WTC11 (cell line): ENCODE data around the gene NADK2. TPM values are rescaled to one million over a fixed set of nuclear protein-coding genes. Genes with fewer than 3 reads are reported as not detected.

Experiments used
- ATAC-seq: fragments of 200-7000 bp; cut with Tn5 transposase; 2 replicates; pipeline ENCODE4 v1.10.0; 2021; ENCODE audit warnings: mild to moderate bottlenecking, moderate library complexity
- CTCF ChIA-PET: fragments of 300-600 bp; sonication (Branson Sonifier 250); formaldehyde crosslinking; loops from one replicate; lab custom pipeline; 2021; ENCODE audit warnings: antibody characterized with exemption; lab: Charles Lee
- POLR2A ChIA-PET: fragments of 350-600 bp; sonication (Branson Sonifier 250); formaldehyde crosslinking; loops from one replicate; lab custom pipeline; 2021; ENCODE audit warnings: antibody characterized with exemption; lab: Charles Lee
- DNase-seq: peaks from one replicate; pipeline ENCODE4 v3.0.0; 2021; ENCODE audit warnings: low spot score
- H3K27ac Mint-ChIP-seq: 2 replicates; pipeline ENCODE4 v1.8.0; 2021; ENCODE audit warnings: mixed read lengths
- H3K27me3 Mint-ChIP-seq: 2 replicates; pipeline ENCODE4 v1.8.0; 2021; ENCODE audit warnings: low read depth, mild to moderate bottlenecking, moderate library complexity, mixed read lengths
- H3K36me3 Mint-ChIP-seq: 2 replicates; pipeline ENCODE4 v1.8.0; 2021; ENCODE audit warnings: mixed read lengths
- H3K4me1 Mint-ChIP-seq: 2 replicates; pipeline ENCODE4 v1.8.0; 2022; ENCODE audit warnings: mixed read lengths
- H3K4me3 Mint-ChIP-seq: 2 replicates; pipeline ENCODE4 v1.8.0; 2021; ENCODE audit warnings: mild to moderate bottlenecking, moderate library complexity, mixed read lengths
- H3K9me3 Mint-ChIP-seq: 2 replicates; pipeline ENCODE4 v1.8.0; 2021; ENCODE audit warnings: mixed read lengths
- CREM ChIP-seq: sonication (generic); formaldehyde crosslinking; IDR thresholded peaks from 2 replicates; pipeline ENCODE4 v1.8.1; 2022; ENCODE audit warnings: mild to moderate bottlenecking, missing genetic modification reagents, moderate library complexity
- HMGA2 ChIP-seq: fragments of 250-450 bp; sonication (Bioruptor Pico); IDR thresholded peaks from 2 replicates; pipeline ENCODE4 v1.4.0; 2021; ENCODE audit warnings: mild to moderate bottlenecking, moderate library complexity
- NFYB ChIP-seq: sonication (generic); formaldehyde crosslinking; conservative IDR thresholded peaks from 2 replicates; pipeline ENCODE4 v1.8.0; 2022; ENCODE audit warnings: low read depth, missing genetic modification reagents
- SP1 ChIP-seq: sonication (generic); formaldehyde crosslinking; conservative IDR thresholded peaks from 2 replicates; pipeline ENCODE4 v1.8.1; 2022; ENCODE audit warnings: missing genetic modification reagents
- TEAD1 ChIP-seq: sonication (generic); formaldehyde crosslinking; IDR thresholded peaks from 2 replicates; pipeline ENCODE4 v1.8.0; 2022; ENCODE audit warnings: mild to moderate bottlenecking, missing genetic modification reagents
- ZBTB21 ChIP-seq: sonication (generic); formaldehyde crosslinking; IDR thresholded peaks from 2 replicates; pipeline ENCODE4 v1.8.1; 2023; ENCODE audit warnings: mild to moderate bottlenecking, missing genetic modification reagents, borderline replicate concordance
- ZNF219 ChIP-seq: sonication (generic); formaldehyde crosslinking; IDR thresholded peaks from 2 replicates; pipeline ENCODE4 v1.8.0; 2023; ENCODE audit warnings: missing genetic modification reagents, mild to moderate bottlenecking, borderline replicate concordance
- ZNF317 ChIP-seq: sonication (generic); formaldehyde crosslinking; IDR thresholded peaks from 2 replicates; pipeline ENCODE4 v1.8.1; 2023; ENCODE audit warnings: low read depth, mild to moderate bottlenecking, moderate library complexity, missing genetic modification reagents, borderline replicate concordance
- total RNA-seq: library from RNA; stranded (reverse); gene quantifications from 3 replicates; pipeline ENCODE4 v1.2.3, GENCODE V29; 2021
- TF ChIP-seq, protein P1 (sequence below): sonication (generic); formaldehyde crosslinking; IDR thresholded peaks from 2 replicates; pipeline ENCODE4 v1.8.1; 2023; ENCODE audit warnings: mild to moderate bottlenecking, missing genetic modification reagents, moderate library complexity
- TF ChIP-seq, protein P2 (sequence below): sonication (generic); formaldehyde crosslinking; conservative IDR thresholded peaks from 2 replicates; pipeline ENCODE4 v1.8.1; 2022; ENCODE audit warnings: mild to moderate bottlenecking, missing genetic modification reagents
- TF ChIP-seq, protein P3 (sequence below): sonication (generic); formaldehyde crosslinking; IDR thresholded peaks from 2 replicates; pipeline ENCODE4 v1.8.0; 2022; ENCODE audit warnings: mild to moderate bottlenecking, missing genetic modification reagents
- TF ChIP-seq, protein P4 (sequence below): sonication (generic); formaldehyde crosslinking; IDR thresholded peaks from 2 replicates; pipeline ENCODE4 v1.8.1; 2022; ENCODE audit warnings: mild to moderate bottlenecking, moderate library complexity, missing genetic modification reagents
- TF ChIP-seq, protein P5 (sequence below): sonication (generic); formaldehyde crosslinking; IDR thresholded peaks from 2 replicates; pipeline ENCODE4 v1.8.0; 2023; ENCODE audit warnings: missing genetic modification reagents
- TF ChIP-seq, protein P6 (sequence below): sonication (generic); formaldehyde crosslinking; IDR thresholded peaks from 2 replicates; pipeline ENCODE4 v1.8.1; 2023; ENCODE audit warnings: mild to moderate bottlenecking, missing genetic modification reagents, moderate library complexity
- TF ChIP-seq, protein P7 (sequence below): sonication (generic); formaldehyde crosslinking; IDR thresholded peaks from 2 replicates; pipeline ENCODE4 v1.8.0; 2023; ENCODE audit warnings: mild to moderate bottlenecking, missing genetic modification reagents
- TF ChIP-seq, protein P8 (sequence below): sonication (generic); formaldehyde crosslinking; IDR thresholded peaks from 2 replicates; pipeline ENCODE4 v1.8.0; 2023; ENCODE audit warnings: missing genetic modification reagents, mild to moderate bottlenecking, borderline replicate concordance

NADK2 gene
- total RNA-seq, 1 experiment from 2014 or later, result 11.7 TPM

DNA sequence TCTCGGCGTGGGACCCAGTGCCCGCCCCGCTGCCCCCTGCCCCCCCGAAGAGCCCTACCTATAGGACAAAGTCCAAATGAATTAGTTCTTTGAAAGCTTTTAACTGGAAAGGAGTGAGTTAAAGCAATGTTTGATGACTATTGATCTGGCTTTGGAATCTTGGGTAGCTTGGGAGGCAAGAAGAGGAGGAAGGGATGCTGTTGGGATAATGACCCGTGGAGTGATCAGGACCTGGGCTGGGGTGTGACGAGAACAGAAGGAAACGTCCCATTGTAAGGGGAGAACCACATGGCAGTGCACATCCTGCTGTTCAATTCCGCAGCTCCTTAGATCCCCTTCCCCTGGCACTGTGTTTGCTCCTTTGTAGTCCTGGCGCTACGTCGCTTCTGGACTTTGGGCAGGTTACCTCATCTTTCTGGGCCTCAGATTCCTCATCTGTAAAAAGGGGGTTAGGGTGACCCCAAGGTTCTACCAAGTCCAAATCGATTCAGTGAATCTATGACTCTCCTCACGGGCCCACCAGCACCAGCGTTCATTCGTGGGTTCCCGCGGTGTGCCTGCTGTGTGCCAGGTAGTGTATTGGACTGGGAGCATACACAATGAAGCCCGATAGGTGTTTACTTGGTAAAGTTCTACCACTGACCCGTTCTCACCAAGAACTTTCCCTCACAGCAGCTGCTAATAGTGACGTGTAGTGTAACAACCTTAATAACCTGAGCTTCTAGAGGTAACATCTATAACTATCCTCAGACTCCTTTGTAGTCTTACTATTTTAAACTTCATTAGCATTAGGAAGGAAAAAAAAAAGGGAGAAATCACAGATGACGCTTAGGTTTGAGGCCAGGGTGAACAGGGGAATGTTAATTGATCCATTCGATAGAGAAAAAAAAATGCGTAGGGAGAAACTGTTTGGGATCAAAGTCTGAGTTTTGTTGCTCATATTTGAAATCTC, 1.1 kb upstream of the NADK2 start:
- Mint-ChIP-seq H3K4me1 (peaks cover 25% of the 10 kb centered on the region), H3K9me3 (no peaks in the 10 kb centered on the region), H3K36me3 (no peaks in the 10 kb centered on the region), H3K4me3 (peak overlapping the region; percentile 71), H3K27me3 (peaks cover 30% of the 10 kb centered on the region), H3K27ac (peak overlapping the region; percentile 96)
- ChIA-PET POLR2A (interaction anchor here (0.6 to 1.3 kb wide), 5 partner anchors 13 to 177 kb away, joined by 3 to 4 read pairs (median 4); no protein-coding TSS in a partner anchor), CTCF (interaction anchor here (0.7 to 2.4 kb wide), 15 partner anchors 8 to 453 kb away, joined by 3 to 23 read pairs (median 5); no protein-coding TSS in a partner anchor)
- TF ChIP-seq NFYB (CRISPR knock-in tag), result no peak
- TF ChIP-seq TEAD1, result no peak
- TF ChIP-seq SP1 (CRISPR knock-in tag), result no peak
- DNase-seq, result no peak
- no peak for ATAC-seq

DNA sequence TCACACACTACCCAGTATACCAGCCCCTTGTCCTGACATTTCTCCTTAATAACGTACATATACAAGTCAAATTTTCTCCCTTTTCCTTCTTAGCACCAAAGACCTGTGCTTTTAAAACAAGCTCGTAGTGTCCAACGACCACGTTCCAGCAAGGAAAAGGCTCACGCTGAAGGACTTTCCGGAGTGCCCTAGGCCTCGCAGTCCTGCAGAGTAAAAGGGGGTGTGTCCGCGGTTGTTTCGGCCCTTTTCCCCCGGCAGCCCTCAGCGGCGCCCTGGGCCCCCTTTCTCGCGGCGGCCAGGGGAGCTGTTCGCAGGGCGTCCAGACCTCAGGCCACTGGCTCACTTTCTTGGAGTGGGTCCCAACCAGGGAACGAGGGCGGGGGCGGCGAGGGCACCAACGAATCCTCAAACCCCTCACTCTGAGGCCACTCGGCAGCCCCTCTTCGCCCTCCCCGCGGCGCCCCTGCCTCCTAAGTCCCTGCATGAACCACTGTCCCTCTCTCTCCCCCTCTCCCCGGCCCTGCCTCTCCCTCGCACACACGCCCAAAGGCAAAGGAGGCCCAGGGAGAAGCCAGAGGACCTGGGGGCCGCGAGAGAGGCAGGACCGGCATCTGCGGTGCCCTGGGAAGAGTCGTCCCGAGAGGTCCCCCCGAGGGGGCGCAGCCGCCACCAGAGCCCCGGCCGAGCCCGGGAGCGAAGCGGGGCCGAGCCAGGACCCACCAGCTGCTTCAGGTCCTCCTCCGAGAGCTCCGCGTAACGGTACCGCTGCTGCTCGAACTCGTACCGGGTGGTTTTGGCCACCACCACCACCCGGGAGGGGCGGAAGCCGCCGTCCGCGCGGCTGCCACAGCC, 720 bp downstream of the NADK2 start:
- H3K4me1 Mint-ChIP-seq, result peaks cover 25% of the 10 kb centered on the region
- DNase-seq (peak; percentile 70), ATAC-seq (peak; percentile 58)
- no peak overlapping the region for H3K27ac Mint-ChIP-seq
- CTCF ChIA-PET, result interaction anchor here (0.7 to 2.4 kb wide), 20 partner anchors 10 to 455 kb away, joined by 3 to 23 read pairs (median 5); partner anchors contain the start of genes LMBRD2, RANBP3L, SKP2 and UGT3A2
- no peaks in the 10 kb centered on the region for H3K9me3 Mint-ChIP-seq
- POLR2A ChIA-PET, result interaction anchor here (0.6 to 1.6 kb wide), 7 partner anchors 20 to 450 kb away, joined by 3 to 5 read pairs (median 4); partner anchors contain the start of genes LMBRD2 and SKP2
- peak overlapping the region; percentile 77 for H3K4me3 Mint-ChIP-seq
- H3K27me3 Mint-ChIP-seq, result peaks cover 30% of the 10 kb centered on the region
- no peaks in the 10 kb centered on the region for H3K36me3 Mint-ChIP-seq
- TF ChIP-seq, protein P1, sequence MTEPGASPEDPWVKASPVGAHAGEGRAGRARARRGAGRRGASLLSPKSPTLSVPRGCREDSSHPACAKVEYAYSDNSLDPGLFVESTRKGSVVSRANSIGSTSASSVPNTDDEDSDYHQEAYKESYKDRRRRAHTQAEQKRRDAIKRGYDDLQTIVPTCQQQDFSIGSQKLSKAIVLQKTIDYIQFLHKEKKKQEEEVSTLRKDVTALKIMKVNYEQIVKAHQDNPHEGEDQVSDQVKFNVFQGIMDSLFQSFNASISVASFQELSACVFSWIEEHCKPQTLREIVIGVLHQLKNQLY (CRISPR knock-in tag), result no peak
- TF ChIP-seq, protein P2, sequence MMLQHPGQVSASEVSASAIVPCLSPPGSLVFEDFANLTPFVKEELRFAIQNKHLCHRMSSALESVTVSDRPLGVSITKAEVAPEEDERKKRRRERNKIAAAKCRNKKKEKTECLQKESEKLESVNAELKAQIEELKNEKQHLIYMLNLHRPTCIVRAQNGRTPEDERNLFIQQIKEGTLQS (CRISPR knock-in tag), result no peak
- TF ChIP-seq CREM (CRISPR knock-in tag) (0 out of 2 replicates have a peak, but pooled peaks have one; percentile 50), HMGA2 (CRISPR knock-in tag) (no peak), ZNF219 (CRISPR knock-in tag) (no peak), TEAD1 (0 out of 2 replicates have a peak, but pooled peaks have one; percentile 29), ZNF317 (CRISPR knock-in tag) (0 out of 2 replicates have a peak, but pooled peaks have one; percentile 4), ZBTB21 (CRISPR knock-in tag) (no peak)
- TF ChIP-seq, protein P3, sequence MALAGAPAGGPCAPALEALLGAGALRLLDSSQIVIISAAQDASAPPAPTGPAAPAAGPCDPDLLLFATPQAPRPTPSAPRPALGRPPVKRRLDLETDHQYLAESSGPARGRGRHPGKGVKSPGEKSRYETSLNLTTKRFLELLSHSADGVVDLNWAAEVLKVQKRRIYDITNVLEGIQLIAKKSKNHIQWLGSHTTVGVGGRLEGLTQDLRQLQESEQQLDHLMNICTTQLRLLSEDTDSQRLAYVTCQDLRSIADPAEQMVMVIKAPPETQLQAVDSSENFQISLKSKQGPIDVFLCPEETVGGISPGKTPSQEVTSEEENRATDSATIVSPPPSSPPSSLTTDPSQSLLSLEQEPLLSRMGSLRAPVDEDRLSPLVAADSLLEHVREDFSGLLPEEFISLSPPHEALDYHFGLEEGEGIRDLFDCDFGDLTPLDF (CRISPR knock-in tag), result 0 out of 2 replicates have a peak, but pooled peaks have one; percentile 39
- TF ChIP-seq, protein P4, sequence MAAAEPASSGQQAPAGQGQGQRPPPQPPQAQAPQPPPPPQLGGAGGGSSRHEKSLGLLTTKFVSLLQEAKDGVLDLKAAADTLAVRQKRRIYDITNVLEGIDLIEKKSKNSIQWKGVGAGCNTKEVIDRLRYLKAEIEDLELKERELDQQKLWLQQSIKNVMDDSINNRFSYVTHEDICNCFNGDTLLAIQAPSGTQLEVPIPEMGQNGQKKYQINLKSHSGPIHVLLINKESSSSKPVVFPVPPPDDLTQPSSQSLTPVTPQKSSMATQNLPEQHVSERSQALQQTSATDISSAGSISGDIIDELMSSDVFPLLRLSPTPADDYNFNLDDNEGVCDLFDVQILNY (CRISPR knock-in tag), result no peak
- TF ChIP-seq, protein P5, sequence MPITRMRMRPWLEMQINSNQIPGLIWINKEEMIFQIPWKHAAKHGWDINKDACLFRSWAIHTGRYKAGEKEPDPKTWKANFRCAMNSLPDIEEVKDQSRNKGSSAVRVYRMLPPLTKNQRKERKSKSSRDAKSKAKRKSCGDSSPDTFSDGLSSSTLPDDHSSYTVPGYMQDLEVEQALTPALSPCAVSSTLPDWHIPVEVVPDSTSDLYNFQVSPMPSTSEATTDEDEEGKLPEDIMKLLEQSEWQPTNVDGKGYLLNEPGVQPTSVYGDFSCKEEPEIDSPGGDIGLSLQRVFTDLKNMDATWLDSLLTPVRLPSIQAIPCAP (CRISPR knock-in tag), result no peak
- TF ChIP-seq, protein P6, sequence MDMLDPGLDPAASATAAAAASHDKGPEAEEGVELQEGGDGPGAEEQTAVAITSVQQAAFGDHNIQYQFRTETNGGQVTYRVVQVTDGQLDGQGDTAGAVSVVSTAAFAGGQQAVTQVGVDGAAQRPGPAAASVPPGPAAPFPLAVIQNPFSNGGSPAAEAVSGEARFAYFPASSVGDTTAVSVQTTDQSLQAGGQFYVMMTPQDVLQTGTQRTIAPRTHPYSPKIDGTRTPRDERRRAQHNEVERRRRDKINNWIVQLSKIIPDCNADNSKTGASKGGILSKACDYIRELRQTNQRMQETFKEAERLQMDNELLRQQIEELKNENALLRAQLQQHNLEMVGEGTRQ (CRISPR knock-in tag), result no peak
- TF ChIP-seq, protein P7, sequence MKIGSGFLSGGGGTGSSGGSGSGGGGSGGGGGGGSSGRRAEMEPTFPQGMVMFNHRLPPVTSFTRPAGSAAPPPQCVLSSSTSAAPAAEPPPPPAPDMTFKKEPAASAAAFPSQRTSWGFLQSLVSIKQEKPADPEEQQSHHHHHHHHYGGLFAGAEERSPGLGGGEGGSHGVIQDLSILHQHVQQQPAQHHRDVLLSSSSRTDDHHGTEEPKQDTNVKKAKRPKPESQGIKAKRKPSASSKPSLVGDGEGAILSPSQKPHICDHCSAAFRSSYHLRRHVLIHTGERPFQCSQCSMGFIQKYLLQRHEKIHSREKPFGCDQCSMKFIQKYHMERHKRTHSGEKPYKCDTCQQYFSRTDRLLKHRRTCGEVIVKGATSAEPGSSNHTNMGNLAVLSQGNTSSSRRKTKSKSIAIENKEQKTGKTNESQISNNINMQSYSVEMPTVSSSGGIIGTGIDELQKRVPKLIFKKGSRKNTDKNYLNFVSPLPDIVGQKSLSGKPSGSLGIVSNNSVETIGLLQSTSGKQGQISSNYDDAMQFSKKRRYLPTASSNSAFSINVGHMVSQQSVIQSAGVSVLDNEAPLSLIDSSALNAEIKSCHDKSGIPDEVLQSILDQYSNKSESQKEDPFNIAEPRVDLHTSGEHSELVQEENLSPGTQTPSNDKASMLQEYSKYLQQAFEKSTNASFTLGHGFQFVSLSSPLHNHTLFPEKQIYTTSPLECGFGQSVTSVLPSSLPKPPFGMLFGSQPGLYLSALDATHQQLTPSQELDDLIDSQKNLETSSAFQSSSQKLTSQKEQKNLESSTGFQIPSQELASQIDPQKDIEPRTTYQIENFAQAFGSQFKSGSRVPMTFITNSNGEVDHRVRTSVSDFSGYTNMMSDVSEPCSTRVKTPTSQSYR, result no peak
- TF ChIP-seq, protein P8, sequence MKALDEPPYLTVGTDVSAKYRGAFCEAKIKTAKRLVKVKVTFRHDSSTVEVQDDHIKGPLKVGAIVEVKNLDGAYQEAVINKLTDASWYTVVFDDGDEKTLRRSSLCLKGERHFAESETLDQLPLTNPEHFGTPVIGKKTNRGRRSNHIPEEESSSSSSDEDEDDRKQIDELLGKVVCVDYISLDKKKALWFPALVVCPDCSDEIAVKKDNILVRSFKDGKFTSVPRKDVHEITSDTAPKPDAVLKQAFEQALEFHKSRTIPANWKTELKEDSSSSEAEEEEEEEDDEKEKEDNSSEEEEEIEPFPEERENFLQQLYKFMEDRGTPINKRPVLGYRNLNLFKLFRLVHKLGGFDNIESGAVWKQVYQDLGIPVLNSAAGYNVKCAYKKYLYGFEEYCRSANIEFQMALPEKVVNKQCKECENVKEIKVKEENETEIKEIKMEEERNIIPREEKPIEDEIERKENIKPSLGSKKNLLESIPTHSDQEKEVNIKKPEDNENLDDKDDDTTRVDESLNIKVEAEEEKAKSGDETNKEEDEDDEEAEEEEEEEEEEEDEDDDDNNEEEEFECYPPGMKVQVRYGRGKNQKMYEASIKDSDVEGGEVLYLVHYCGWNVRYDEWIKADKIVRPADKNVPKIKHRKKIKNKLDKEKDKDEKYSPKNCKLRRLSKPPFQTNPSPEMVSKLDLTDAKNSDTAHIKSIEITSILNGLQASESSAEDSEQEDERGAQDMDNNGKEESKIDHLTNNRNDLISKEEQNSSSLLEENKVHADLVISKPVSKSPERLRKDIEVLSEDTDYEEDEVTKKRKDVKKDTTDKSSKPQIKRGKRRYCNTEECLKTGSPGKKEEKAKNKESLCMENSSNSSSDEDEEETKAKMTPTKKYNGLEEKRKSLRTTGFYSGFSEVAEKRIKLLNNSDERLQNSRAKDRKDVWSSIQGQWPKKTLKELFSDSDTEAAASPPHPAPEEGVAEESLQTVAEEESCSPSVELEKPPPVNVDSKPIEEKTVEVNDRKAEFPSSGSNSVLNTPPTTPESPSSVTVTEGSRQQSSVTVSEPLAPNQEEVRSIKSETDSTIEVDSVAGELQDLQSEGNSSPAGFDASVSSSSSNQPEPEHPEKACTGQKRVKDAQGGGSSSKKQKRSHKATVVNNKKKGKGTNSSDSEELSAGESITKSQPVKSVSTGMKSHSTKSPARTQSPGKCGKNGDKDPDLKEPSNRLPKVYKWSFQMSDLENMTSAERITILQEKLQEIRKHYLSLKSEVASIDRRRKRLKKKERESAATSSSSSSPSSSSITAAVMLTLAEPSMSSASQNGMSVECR (CRISPR knock-in tag), result peak; percentile 62; the same call in 1 of the 2 replicates
